Activated naive CD4-positive, alpha-beta T cell treated with anti-CD3 and anti-CD28 coated beads, Interleukin-2, amount 50 U/mL, for 72 hours (primary cell): ENCODE measurements around the gene TRO. TPM values are rescaled to one million over a fixed set of nuclear protein-coding genes. Genes with fewer than 3 reads are reported as not detected.
A peak's percentile ranks its signal among the peaks of the same experiment; 100 is the strongest.

ENCODE experiments used
- ATAC-seq, 2 donors: fragments of 150-1000 bp; cut with Tn5 transposase; 2 replicates each; pipeline ENCODE4 v1.10.0; 2021; ENCODE audit warnings: mild to moderate bottlenecking in 2 of 2, moderate library complexity in 2 of 2
- DNase-seq, 2 donors: peaks; one replicate each; pipeline ENCODE4 v3.0.0; 2021 to 2022; ENCODE audit warnings: low spot score in 2 of 2
- H3K27ac Mint-ChIP-seq, 2 donors: one replicate each; pipeline ENCODE4 v1.8.0; 2022; ENCODE audit warnings: mild to moderate bottlenecking in 2 of 2, mixed read lengths in 2 of 2
- H3K36me3 Mint-ChIP-seq, 2 donors: one replicate each; pipeline ENCODE4 v1.8.0; 2022; ENCODE audit warnings: mixed read lengths in 2 of 2
- H3K9me3 Mint-ChIP-seq, 2 donors: one replicate each; pipeline ENCODE4 v1.8.0; 2022; ENCODE audit warnings: mixed read lengths in 2 of 2
- total RNA-seq, 2 donors: library from RNA; stranded (reverse); gene quantifications; one replicate each; pipeline ENCODE4 v1.2.3, GENCODE V29; 2022

TRO gene, protein sequence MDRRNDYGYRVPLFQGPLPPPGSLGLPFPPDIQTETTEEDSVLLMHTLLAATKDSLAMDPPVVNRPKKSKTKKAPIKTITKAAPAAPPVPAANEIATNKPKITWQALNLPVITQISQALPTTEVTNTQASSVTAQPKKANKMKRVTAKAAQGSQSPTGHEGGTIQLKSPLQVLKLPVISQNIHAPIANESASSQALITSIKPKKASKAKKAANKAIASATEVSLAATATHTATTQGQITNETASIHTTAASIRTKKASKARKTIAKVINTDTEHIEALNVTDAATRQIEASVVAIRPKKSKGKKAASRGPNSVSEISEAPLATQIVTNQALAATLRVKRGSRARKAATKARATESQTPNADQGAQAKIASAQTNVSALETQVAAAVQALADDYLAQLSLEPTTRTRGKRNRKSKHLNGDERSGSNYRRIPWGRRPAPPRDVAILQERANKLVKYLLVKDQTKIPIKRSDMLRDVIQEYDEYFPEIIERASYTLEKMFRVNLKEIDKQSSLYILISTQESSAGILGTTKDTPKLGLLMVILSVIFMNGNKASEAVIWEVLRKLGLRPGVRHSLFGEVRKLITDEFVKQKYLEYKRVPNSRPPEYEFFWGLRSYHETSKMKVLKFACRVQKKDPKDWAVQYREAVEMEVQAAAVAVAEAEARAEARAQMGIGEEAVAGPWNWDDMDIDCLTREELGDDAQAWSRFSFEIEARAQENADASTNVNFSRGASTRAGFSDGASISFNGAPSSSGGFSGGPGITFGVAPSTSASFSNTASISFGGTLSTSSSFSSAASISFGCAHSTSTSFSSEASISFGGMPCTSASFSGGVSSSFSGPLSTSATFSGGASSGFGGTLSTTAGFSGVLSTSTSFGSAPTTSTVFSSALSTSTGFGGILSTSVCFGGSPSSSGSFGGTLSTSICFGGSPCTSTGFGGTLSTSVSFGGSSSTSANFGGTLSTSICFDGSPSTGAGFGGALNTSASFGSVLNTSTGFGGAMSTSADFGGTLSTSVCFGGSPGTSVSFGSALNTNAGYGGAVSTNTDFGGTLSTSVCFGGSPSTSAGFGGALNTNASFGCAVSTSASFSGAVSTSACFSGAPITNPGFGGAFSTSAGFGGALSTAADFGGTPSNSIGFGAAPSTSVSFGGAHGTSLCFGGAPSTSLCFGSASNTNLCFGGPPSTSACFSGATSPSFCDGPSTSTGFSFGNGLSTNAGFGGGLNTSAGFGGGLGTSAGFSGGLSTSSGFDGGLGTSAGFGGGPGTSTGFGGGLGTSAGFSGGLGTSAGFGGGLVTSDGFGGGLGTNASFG (N-terminal part only)
- total RNA-seq, result 1 to 10 TPM; 4.8 to 7.9 TPM

DNA sequence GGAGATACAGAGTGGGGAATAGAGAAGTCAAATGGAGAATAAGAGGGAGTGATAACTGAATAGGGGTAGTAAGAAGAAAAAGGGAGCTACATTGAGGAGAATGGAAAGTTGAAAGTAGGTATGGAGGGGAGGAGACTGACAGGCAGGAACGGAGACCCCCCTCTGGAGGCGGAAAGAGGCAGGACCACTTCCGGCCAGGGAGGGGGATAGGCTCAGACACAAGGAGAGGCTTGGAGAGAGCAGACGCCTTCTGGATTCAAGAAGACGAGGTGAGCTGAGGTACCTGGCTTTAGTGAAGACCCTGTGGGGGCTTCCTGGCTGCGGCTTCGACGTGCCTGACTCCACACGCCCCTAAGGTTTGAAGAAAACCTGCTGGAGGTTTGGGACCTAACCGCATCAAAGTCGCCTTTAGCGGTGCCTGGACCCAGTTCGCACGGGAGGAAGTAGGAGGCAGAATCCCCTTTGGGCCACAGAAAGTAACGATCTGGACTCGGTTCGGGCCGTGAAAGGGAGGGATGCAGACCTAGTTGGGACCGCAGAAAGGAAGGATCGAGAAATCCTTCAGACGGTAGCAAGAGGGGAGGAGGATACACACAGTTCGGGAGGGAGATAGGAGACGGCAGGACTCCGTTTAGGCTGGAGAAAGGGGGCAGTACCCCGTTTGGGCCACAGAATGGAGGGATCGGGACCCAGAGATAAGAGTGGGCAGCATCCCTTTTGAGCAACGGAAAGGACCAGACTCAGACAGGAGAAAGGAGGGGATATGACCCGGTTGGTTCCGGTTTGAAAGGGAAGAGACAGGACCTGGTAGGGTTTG lies at the start of gene TRO:
TSS of gene TRO (plus strand) at position 215 of the 817 bp plus-strand sequence. CDS start 1,423 bp downstream, outside the sequence.
- peak; percentile 16 to 36 for ATAC-seq
- Mint-ChIP-seq H3K36me3 (peaks cover 0 to 11% of the 10 kb centered on the region in 2 donors), H3K9me3 (peaks cover 0 to 3% of the 10 kb centered on the region in 2 donors)

DNA sequence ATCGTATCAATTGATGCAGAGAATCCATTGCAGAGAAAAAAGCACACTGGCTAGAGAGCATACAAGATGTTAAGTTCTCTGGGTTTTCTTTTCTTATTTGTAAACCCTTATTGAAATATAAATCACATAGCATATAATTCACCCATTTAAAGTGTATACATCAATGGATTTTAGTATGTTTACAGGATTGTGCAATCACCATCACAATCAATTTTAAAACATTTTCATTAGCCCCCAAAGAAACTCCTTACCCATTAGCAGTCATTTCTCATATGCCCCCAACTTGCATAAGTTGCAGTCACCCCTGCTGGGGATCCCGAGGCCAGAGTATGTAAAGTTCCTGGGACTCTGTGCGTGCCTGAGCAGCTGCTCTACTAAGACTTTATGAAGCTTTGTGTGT lies 34.9 kb upstream of the TRO start:
- Mint-ChIP-seq H3K27ac (no peak overlapping the region), H3K36me3 (no peaks in the 10 kb centered on the region), H3K9me3 (no peaks in the 10 kb centered on the region)
- DNase-seq (no peak), ATAC-seq (no peak)

More for the DNA sequence above, at the start of gene TRO:
- no peak for DNase-seq
- peak within 1 kb of the TSS; percentile 81 to 93 for H3K27ac Mint-ChIP-seq

DNA sequence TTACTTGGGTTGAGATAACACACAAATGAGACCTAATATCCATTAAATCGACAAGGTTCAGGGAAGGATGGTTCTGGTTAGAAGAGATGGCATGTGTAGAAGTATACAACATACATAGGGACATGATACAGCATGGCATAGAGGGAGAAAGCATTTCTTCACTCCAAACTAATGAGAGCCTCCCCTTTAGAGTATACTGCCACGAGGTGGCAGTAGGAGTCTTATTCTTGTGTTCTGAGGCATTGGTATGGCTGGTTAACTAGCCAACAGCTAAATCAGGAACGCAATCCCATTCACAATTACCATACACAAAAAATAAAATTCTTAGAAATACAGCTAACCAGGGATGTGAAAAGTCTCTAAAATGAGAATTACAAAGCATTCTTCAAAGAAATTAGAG lies 29.1 kb upstream of the TRO start:
- DNase-seq, result peak in 1 of 2 donors; percentile 3
- Mint-ChIP-seq H3K9me3 (no peaks in the 10 kb centered on the region), H3K36me3 (no peaks in the 10 kb centered on the region), H3K27ac (no peak overlapping the region)
- peak in 1 of 2 donors; percentile 61 for ATAC-seq

DNA sequence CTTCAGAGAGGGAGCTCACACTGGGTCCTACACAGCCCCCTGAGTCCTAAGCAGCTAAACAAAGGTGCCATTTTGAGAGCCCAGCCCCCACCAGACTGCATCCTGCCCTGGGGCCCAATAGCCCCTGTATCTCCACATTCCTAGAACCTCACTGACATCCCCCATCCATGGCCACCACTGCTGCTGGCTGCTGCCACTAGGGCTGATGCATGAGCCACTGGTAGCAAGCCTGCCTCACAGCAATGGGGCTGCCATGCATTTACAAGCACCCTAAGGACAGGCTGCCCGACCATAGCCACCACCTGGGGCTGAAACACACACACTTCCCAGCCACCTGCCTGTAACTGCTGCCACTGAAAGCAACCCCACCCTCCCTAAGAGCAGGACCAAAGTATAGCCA lies 26.5 kb upstream of the TRO start:
- DNase-seq, result no peak
- no peak for ATAC-seq
- H3K36me3 Mint-ChIP-seq, result no peaks in the 10 kb centered on the region
- no peaks in the 10 kb centered on the region for H3K9me3 Mint-ChIP-seq
- H3K27ac Mint-ChIP-seq, result no peak overlapping the region

DNA sequence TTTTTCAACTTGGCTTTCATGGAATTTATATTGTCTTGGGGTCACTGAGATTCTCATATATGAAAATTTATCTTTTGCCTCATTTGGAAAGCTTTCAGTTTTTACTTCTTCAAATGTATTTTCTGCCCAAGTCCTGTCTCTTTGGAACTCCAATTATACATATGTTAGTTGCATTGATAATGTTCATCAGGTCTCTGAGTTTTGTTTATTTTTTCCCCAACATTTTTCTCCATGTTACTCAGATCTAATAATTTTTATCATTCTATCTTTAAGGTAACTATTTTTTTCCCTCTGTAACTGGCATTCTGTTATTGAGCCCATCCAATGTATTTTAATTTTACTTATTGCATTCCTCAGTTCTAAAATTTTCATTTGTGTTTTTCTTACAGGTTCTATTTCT lies 10.7 kb upstream of the TRO start:
- DNase-seq (no peak), ATAC-seq (no peak)
- Mint-ChIP-seq H3K27ac (no peak overlapping the region), H3K9me3 (peaks cover 4 to 5% of the 10 kb centered on the region in 2 donors), H3K36me3 (no peaks in the 10 kb centered on the region)

DNA sequence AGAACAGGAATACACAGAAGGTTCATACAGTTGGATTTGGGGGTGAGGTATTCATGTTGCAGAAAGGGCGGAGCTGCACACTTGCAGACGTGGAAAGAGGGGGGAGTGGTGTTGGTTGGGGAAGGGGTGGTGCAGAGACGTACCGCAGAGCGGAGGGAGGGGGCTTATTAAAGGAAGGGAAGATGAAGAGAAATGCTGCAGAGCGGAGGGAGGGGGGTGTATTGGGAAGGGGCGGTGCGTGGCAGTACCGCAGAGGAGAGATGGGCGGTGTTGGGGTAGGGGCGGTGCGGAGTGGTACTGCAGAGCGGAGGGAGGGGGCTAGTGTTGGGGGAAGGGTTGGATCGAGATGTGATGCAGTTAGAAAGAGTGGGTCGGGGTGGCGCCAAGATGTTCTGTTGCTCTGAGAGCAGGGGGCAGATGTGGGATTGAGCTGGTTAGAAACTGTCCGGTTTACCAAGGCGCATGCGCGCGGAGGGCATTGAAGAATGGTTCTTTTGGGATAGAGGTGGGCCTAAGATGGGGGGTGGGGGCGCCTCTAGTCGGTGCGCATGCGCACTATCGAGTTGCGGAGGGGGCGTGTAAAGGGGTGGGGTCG lies 900 bp downstream of the TRO start:
- Mint-ChIP-seq H3K36me3 (peaks cover 0 to 11% of the 10 kb centered on the region in 2 donors), H3K9me3 (peaks cover 0 to 3% of the 10 kb centered on the region in 2 donors), H3K27ac (peak overlapping the region; percentile 81 to 93)
- ATAC-seq (peak; percentile 87 to 88), DNase-seq (peak in 1 of 2 donors; percentile 57)

DNA sequence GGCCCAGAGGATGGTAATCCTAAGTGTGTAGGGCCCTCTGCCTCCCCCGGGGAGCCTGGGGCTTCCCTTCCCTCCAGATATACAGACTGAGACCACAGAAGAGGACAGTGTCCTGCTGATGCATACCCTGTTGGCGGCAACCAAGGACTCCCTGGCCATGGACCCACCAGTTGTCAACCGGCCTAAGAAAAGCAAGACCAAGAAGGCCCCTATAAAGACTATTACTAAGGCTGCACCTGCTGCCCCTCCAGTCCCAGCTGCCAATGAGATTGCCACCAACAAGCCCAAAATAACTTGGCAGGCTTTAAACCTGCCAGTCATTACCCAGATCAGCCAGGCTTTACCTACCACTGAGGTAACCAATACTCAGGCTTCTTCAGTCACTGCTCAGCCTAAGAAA lies 1.9 kb downstream of the TRO start:
- H3K36me3 Mint-ChIP-seq, result peaks cover 0 to 11% of the 10 kb centered on the region in 2 donors
- ATAC-seq (no peak), DNase-seq (no peak)
- peaks cover 0 to 3% of the 10 kb centered on the region in 2 donors for H3K9me3 Mint-ChIP-seq
- peak overlapping the region in 1 of 2 donors; percentile 93 for H3K27ac Mint-ChIP-seq

DNA sequence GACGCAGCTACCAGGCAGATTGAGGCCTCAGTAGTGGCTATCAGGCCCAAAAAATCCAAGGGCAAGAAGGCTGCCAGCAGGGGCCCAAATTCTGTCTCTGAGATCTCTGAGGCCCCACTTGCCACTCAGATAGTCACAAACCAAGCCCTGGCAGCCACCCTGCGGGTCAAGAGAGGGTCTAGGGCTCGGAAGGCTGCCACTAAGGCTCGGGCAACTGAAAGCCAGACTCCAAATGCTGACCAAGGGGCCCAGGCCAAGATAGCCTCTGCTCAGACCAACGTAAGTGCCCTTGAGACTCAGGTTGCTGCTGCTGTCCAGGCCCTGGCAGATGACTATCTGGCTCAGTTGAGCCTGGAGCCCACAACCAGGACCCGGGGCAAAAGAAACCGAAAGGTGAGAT lies 2.8 kb downstream of the TRO start:
- no peak for ATAC-seq
- Mint-ChIP-seq H3K9me3 (peaks cover 0 to 3% of the 10 kb centered on the region in 2 donors), H3K27ac (no peak overlapping the region), H3K36me3 (peaks cover 0 to 11% of the 10 kb centered on the region in 2 donors)
- no peak for DNase-seq

DNA sequence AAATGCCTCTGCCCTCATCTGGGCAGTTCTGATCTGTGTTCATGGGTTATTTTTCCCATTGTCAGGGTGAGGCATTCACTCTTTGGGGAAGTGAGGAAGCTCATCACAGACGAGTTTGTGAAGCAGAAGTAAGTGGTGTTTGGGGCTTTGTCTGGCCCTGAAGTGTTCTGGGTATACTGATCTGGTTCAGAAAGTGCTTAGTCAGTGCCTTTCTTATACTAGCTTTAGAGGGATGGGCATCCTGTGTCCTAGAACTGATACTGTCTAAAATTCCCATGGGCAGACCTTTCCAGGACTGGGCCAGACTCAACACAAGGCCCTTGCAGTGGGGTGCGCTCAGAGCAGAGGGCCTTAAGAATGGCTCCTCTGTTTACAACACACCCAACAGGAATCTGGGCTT lies 6.4 kb downstream of the TRO start:
- Mint-ChIP-seq H3K27ac (no peak overlapping the region), H3K36me3 (no peaks in the 10 kb centered on the region), H3K9me3 (no peaks in the 10 kb centered on the region)
- ATAC-seq (no peak), DNase-seq (no peak)

DNA sequence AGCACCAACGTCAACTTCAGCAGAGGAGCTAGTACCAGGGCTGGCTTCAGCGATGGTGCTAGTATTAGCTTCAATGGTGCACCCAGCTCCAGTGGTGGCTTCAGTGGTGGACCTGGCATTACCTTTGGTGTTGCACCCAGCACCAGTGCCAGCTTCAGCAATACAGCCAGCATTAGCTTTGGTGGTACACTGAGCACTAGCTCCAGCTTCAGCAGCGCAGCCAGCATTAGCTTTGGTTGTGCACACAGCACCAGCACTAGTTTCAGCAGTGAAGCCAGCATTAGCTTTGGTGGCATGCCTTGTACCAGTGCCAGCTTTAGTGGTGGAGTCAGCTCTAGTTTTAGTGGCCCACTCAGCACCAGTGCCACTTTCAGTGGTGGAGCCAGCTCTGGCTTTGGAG lies 8.3 kb downstream of the TRO start:
- ATAC-seq (no peak), DNase-seq (no peak)
- Mint-ChIP-seq H3K36me3 (no peaks in the 10 kb centered on the region), H3K27ac (no peak overlapping the region), H3K9me3 (no peaks in the 10 kb centered on the region)

DNA sequence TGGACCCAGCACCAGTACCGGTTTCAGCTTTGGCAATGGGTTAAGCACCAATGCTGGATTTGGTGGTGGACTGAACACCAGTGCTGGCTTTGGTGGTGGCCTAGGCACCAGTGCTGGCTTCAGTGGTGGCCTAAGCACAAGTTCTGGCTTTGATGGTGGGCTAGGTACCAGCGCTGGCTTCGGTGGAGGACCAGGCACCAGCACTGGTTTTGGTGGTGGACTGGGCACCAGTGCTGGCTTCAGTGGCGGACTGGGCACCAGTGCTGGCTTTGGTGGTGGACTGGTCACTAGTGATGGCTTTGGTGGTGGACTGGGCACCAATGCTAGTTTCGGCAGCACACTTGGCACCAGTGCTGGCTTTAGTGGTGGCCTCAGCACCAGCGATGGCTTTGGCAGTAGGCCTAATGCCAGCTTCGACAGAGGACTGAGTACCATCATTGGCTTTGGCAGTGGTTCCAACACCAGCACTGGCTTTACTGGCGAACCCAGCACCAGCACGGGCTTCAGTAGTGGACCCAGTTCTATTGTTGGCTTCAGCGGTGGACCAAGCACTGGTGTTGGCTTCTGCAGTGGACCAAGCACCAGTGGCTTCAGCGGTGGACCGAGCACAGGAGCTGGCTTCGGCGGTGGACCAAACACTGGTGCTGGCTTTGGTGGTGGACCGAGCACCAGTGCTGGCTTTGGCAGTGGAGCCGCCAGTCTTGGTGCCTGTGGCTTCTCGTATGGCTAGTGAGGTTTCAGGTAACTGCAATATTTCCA lies 9.8 kb downstream of the TRO start:
- Mint-ChIP-seq H3K9me3 (no peaks in the 10 kb centered on the region), H3K27ac (no peak overlapping the region), H3K36me3 (no peaks in the 10 kb centered on the region)
- DNase-seq, result no peak
- ATAC-seq, result no peak

DNA sequence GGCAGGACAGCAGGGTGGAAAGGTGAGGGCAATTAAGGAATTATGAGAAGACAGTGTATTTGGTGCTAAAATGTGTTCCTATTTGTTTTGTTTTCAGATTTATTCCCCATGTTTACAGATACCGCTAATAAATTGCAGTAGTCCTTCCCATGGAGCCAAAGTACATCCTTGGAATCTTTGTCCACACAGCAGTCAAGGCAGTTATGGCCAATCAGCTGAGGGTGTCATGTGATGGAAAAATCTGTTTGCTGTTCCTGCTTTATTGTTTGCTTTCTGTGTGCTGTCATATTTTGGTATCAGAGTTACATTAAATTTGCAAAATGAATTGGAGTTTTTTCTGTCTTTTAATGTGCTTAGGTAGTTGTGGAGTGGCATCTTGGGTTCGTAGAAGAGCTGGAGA lies 10.5 kb downstream of the TRO start:
- no peak for ATAC-seq
- no peaks in the 10 kb centered on the region for H3K9me3 Mint-ChIP-seq

DNA sequence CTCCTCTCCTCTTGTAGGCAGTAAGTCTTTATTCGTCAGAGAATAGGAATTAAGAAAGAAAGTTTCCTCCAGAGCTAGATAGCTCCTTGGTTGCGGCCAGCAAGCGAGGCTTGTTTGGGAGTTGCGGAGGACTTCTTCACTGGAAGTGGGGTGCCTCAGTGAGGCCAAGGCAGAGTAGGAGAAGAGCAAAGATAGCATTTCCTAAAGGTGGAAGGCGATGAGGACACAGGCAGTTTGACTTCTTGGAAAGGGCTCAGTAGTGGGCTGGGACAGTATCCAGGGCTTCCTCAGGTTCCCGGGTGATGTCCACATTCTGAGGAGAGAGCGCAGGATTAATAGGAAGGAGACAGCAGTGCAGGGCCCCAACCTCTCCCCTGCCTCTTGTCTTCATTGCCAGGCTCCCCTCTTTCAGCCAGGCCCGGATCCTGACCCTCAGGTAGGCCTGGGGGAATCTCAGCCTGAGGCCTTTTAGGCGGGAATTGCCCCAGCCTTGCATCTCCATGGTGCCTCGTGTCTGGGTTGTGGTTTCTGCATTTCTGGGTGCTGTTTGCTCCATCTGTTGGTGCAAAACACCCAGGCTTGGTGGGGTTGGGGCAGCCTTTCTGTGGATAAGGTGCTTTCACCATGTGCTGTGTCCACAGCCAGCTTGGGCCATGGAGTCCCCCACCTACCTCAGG lies 12.7 kb downstream of the TRO start:
- DNase-seq, result no peak
- H3K36me3 Mint-ChIP-seq, result no peaks in the 10 kb centered on the region
- H3K27ac Mint-ChIP-seq, result no peak overlapping the region
- no peak for ATAC-seq
- H3K9me3 Mint-ChIP-seq, result no peaks in the 10 kb centered on the region

More for the DNA sequence above, 10.5 kb downstream of the TRO start:
- no peak for DNase-seq
- H3K27ac Mint-ChIP-seq, result peak overlapping the region in 1 of 2 donors; percentile 33
- H3K36me3 Mint-ChIP-seq, result no peaks in the 10 kb centered on the region

DNA sequence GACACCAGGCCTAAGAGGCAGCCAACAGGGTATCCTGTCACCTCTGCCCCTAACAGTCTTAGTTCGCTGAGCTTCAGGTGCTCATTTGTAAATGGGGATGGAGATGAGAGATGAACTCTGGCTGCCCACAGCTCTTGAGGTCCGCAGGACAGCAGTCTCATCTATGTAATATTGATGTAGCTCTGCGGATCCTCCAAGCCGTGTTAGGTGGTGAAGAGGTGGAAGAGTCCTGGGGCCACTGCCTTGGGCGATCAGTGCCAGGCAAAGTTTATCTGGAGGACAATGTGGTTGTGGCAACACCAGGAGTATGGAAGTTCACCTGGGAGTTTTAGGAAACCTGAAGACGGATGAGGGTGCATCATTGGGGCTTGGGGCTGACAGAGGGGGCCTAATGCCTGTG lies 13.4 kb downstream of the TRO start:
- no peak for ATAC-seq
- Mint-ChIP-seq H3K27ac (no peak overlapping the region), H3K36me3 (no peaks in the 10 kb centered on the region), H3K9me3 (no peaks in the 10 kb centered on the region)
- no peak for DNase-seq
